Activated CD4-positive, alpha-beta T cell treated with anti-CD3 and anti-CD28 coated beads for 1 hour (primary cell): Measurements from ENCODE around the gene TEAD1.

Experiments used
- DNase-seq: peaks from one replicate; pipeline ENCODE4 v3.0.0-alpha.2; 2020

Gene TEAD1

DNA sequence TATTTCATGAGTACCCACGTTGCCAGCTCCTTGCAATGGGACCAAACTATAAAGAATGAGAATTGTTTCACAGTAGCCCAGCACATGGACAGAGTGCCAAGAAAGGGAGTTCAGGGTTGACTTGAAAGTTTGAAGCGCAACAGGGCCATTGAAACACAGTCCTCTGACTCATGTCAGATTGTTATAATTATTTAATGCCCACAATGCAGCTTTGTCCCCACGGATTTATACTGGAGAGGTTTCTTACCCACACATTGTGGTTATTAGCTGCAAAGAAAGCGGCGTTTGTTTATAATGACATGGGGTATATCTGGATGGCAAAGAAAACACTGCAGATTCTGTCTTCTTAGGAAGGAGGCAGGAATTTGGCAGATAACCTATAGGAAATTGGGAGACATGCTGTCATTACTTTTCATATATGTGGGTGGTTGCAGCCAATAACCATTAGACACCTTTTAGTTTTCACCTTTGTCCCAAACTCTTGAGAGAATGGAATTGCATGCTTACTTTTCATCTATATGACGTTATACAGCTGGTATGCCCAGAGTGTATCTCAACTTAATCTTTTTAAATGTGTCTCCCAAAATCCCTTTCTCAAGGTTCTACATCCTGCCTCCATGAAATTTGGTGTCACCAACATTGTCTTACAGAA is 143.6 kb downstream of the TEAD1 start:
- no peak for DNase-seq

DNA sequence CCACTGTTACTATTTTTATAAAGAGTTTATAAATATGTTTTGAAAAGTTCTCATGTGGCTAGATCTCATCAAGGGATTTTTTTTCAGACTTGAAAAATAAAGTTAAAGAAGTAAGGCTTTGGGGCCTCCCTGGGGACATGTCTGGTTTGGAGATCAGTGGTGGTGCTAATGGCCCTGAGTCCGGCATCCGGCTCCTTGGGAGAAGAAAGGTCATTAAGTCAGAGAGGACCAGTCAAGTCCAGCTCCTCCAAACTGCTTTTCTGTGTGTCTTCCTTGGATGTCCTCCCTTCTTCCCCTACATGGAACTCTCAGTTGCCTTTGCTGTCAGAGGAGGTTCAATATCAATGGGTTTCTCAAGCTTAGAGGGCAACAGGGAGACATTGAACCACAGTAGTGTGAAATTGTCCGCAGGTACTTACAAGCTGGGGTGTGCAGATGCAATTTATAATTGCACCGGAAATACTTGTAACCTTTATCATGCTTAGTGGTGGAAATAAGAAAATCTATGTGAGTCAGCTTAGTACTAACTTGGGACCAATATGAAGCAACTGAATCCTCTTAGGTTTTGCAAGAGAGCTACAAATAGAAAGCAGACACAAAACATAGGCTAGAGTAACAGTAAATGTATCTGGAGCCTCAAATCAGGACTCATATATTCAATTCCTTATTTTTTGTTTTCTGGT is 144.3 kb downstream of the TEAD1 start:
- no peak for DNase-seq

DNA sequence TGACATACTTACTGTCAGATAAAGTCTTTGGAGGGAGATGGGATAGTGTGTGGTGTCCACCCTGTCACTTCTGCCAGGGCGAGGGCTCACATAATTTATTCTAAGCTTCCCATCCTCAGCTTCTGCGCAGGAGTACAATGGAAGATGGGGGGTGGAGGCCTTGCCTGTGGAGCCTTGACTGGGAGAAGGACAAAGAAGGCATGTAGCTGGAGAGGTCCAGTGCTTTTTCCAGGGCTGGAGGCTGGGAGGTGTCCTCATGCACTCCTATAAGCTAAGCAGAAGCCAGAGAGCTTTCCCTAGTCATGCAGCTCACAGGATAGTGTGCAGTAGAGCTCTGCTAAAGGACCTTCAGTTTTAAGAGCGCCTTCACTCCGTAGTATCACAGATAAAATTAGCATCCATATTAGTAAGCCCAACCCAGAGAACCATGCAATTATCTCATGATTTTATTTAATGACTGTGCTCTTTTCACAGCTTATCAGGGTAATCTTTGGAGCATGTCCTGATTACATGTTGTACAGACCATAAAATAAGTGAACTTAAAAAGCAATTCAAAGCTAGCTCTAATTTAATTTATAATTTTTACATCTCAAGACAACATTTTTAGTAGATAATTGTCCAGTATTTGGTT is 148.3 kb downstream of the TEAD1 start:
- no peak for DNase-seq

DNA sequence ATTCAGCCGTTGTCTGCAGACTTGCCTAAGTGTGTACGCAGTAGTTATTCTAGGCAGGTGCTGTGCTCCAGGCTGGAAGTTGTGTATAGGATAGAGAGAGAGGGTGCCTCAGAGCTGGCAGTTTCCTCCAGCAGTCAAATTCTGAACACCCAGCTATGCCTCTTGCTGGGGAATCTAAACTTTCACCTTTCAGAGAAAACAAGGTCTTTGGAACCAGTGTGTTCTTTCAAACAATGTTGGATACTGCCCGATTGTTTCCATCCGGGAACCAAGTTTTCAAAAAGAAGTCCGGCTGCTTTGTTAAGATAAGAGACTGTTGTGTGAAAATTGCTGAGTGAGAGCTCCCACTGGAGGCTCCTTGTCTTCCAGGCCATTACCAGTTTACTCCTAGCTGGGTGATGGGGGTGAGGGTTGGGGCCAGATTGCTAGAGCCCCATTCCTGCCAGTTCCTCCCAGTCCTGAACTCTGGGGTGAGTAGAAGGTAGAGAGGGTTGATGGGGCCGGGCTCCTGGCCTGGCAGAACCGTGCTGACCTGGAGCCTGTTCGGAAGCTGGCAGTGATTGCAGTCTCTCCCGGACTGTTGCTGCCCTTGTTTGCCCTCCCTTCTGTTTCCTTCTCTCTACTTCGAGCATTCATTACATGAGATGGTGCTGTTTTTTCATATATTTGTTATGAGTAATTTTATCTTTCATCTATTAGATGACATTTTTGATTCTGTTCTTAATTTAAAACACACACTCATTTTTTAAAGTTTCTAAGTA is 150.2 kb downstream of the TEAD1 start:
- DNase-seq = no peak

DNA sequence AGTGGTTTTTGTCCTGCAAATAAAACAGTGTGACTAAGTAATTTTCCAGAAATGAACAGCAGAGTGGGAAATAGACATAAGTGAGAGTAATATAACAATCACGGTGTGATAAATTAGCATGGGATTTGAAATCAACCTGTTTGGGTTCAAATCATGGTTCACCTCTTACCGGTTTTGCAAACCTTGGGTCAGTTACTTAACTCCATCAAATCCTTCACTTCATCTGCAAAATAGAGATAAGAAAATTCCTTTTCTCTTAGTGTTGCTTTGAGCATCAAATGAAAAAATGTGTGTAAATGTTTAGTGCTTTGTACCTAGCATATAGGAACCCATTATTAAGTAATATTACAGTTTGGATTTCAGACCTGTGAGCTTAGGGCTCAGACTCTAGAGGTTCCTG is 152.2 kb downstream of the TEAD1 start:
- no peak for DNase-seq

DNA sequence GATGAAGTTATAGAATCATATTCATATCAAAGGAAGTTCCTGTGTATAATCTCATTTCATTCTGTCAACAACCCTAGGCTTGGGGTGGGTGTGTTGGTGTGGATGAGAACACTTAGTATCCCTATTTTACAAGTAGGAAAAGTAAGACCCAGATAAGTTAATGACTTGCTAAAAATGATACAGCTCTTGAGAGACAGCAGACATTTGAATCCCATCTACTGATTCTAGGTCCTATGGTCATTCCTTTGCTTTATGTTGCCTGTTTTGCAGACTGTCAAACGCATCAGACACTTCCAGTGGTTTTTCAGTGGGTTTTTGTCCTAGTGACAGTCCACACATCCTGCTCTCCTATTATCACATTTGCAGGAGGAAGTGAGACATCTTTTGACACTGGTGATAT is 153.1 kb downstream of the TEAD1 start:
- no peak for DNase-seq

DNA sequence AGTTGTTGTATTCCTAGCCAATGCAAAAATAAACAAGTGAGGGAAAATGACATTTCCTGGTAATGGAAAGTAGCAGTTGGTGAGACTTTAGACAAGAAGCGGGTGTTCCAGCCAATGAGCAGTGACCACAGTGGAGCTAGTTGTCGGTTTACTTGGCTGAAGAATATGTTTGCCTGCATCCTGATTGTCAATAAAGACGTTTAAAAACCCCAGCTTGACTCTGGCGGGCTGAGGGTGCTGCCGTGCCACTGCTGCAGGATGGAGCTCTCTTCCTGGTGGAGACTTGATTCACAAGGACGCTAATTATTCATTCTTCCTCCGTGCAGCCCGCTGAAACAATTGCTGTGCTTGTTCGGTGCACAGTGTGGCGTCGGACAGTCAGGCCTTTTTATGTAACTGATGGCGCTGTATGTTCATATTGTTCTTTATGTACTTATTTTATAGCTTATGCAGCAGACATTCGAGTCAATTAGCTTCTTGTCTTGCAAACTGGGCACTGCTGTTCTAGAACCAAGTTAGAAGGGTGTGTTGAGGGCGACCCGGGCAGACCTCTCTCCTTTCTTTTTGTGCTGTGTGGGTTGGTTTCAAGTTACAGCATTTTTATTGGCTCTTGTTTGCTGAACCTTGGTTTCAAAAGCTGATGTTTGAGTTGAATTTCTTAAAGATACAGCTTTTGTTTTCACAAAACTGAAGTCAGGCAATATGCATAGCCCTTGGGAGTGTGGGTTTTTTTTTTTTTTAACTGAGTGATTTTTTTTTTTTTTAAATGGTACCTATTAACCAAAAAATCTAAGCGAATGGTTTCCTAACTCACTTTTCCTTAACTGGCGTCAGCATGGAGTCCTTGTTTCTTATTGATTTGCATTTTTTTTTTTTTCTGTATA is 153.9 kb downstream of the TEAD1 start:
- no peak for DNase-seq

DNA sequence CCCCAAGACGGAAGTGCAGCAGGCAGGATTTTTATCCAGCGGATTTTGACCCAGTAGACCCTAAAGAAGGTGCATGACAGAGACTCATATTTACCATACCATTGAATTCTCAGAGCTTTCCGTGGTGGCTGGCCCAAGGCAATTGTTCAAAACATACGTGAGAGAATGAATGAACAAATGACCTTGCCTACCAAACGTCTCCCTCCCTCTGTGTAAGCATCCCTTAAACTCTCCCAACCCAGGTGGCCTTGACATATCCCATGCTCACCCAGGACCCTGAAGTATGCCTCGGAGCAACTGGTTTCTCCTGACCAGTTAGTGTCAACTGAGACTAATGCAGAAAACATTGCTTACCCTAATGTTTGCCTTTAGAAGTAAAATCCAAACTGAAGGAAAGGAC is 154.9 kb downstream of the TEAD1 start:
- DNase-seq = no peak

DNA sequence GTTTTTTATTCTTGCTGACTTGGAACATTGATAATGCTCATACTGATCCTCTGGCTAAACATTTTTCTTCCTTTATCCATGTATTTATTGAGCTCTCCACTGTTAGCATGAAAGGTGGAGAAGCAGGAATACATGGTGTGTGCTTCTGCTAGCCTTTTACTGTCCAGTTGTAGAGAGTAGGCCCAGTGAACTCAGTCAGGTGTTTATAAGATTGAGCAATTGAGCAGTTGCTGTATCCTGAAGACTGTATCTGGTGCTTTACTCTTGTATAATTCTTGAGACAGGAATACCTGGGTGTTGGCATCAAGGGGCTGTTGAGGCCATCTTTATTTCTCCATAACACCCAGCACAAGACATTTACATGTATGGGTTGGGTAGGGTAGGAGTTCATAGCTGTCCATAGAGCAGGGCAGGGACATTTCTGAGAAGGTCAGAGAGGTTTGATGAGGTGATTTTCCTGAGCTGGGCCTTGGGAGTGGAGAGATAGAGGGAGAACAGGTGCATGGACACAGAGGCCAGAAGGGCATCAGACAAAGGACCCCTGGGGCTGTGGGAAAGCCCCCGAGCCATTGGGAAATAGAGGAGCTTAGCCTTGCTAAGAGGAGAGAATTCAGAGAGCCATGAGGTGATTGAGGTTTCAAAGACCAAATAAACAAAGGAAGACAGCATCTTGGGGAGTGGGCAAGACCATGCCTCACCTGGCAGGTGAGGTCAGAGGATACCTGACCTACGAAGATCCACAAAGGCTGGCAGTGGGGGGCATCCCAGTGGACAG is 155.5 kb downstream of the TEAD1 start:
- DNase-seq = no peak

DNA sequence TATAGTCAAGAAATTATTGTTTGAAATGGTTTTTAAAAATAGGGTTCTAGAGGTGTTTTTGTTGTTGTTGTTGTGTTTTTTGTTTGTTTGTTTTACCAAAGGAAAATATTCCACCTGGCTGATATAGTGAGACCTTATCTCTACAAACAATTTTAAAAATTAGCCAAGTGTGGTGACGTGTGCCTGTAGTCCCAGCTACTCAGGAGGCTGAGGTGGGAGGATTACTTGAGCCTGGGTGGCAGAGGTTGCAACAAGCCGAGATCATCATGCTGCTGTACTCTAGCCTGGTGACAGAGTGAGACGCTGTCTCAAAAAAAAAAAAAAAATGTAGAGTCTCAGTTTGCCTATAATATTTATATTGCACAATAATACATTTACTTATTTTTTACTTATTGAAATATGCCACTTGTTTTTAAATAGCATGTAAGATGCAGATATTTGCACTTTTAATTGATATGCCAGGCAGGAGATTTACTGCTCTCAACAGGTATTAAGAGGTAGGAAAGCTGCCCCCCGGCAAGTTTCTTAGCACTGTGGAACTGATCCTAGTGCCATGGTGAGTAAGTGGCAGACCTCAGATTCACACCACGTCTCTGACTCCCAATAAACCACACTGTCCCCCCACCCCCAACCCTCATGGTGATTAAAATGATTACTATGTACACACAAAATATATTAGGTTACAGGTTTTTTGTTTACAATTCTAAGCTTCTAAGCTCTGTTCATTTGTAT is 157.4 kb downstream of the TEAD1 start:
- DNase-seq = no peak

DNA sequence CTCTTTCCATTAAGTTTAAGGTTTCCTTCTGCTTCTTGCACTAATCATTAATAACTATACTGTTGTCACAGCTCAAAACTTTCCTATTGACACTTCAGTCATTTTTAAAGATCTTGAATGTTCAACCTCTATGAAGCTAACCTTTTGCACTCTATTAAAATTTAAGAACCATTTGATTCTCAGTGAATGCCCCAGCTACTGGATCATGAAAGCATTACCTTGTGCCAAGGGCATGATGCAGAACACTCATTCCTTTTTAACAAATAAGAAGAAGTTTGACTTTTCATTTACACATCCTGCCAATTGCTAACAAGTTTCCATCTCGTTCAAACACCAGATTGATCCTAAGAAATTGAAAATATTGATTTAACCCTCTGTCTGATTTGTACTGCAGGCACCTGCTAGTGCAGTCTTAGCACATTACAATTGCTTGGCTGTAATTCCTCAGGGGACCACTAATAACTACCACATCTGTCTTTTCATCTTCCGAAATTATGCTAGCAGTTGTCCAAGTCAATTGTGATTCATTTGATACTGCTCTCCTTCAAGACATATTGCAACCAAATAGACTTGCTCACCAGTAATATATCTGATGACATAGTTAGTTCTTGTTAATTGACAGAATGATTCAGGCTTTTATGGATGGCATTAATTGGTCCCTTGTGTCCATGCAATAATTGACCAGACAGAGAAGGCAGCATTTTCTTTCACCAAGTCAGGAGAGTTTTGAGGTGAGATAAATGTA is 158.4 kb downstream of the TEAD1 start:
- no peak for DNase-seq

DNA sequence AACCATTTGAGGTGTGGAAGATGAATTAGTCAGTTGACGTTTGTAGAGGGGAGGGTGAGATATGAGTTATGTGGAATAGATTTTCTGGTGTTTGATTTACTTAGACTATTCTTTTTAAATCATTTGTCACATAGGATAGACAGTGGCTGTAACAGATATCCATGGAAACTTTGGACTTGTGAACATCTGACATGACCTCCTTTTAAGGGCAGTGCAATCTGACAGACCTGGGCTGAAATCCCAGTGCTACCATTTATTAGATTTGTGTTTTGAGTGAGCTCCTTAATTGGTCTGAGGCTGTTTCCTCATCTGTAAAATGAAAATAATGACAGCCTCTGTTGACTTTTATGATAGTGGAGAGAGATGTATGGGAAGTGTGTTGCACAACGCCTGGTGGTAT is 159.9 kb downstream of the TEAD1 start:
- DNase-seq = no peak

DNA sequence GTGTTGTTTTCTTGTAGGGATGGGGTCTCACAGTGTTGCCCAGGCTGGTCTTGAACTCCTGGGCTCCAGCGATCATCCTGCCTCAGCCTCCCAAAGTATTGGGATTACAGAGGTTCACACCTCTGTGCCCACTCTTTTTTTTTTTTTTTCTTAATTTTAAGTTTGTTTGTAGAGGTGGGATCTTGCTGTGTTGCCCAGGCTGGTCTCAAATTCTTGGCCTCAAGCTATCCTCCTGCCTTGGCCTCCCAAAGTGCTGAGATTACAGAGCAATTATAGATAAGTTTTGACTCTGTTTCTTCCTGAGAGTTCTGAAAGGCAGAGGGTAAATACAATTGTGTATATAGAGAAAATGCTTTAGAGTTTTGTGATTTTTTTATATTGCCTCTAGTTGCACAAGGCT is 160.4 kb downstream of the TEAD1 start:
- no peak for DNase-seq

DNA sequence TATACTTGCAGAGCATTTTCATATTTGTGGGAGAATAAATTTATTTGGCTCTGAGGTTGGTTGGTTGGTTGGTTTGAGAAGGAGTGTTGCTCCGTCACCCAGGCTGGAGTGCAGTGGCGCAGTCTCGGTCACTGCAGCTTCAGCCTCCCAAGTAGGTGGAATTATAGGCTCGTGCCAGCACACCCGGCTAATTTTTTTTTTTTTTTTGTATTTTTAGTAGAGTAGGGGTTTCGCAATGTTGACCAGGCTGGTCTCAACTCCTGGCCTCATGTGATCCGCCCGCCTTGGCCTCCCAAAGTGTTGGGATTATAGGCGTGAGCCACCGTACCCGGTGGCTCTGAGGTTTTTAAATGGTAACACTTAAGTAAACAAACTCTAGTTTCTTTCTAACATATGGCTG is 161.1 kb downstream of the TEAD1 start:
- no peak for DNase-seq

DNA sequence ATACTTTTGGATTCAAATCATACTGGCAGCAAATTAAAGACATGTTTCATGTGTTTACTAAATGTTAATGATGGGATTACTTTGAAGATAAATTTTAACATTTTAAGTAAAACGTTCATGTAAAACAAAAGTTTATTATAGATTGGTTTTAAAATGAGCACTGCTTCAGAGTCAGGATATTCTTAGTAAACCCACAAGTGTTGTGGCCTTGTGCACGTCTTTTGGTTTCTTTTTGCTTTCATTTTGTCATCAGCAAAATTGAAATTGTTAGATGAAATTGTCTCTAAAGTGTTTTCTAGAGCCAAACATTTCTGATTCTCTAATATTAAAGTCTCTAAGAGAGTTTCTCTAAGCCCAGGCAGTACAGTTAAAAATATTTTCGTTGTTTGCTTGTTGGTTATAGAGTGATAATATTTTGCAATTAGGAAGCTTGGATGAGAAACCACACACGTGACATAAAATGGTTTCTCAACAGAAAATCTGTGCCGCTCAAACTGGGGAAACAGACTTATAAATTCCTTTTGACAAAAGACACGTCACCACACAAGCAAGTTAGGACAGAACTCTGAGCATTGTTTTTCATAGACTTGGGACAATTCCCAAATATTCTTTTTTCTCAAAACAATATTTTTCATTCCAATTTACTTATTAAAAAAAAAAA is 164.4 kb downstream of the TEAD1 start:
- DNase-seq = no peak

DNA sequence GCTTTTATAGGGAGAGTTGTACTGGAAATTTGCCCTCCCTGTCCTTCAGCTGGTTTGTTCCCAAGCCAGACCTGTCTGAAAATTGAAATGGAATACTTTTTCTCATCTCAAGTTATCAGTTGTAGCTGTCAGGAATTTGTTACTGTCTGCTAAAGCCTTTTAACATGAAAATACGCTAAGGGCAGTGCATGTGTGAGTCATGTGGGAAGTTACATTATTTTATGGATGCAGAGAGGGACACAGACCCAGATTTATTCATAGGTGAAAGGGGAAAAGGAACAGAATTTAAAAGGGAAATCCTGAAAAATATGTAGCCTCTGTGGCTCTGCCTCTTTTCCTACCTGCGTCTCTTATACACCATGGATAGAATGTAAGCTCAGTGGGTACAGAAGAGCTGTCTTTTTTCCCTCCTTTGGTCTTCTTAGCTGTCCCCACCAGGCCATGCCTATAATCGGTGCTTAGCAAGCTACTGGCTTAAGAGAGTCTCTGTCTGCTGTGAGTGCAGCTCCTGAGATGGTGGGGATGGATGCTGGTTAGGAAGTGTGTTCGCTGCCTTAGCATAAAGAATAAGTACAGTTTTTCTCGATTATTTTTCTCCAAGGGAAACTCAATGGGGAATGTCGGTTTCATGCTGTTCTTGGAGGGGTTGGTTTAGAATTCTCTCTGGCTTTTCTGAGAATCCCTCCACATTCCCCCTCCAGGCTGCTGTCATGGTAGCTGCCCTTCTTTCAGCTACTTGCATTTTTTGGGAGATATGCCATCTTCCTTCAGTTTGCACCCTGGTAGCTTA is 166.8 kb downstream of the TEAD1 start:
- DNase-seq = no peak

DNA sequence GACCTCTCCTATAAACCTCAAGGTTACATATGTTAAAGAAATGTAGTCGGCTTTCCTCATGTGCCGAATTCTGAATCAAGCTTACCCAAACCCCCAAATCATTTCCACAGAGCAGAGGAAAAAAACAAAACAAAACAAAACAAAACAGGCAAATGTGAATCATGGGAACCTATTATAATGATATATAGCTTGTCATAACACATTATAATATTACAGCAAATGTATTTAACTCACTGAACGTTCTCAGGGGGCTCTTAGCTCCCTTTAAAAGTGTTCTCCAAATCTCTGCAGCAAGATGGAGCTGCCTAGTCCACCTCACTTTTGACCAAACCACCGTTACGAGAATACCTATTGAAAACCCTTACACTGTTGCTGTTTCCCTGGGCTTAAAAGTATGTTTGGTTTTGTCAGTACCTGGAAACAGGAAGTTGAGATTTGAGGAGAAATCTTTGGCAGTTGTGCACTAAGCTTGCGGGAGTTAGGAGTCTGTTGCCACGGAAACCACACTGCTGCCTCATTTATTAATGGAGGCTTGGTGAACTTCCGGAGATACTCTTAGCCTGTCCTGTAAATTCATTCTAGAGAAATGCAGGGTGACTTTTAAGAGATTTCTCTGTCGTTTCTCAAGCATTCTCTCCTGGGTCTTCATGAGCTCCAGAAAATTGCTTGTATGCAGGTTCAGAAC is 167.9 kb downstream of the TEAD1 start:
- no peak for DNase-seq

DNA sequence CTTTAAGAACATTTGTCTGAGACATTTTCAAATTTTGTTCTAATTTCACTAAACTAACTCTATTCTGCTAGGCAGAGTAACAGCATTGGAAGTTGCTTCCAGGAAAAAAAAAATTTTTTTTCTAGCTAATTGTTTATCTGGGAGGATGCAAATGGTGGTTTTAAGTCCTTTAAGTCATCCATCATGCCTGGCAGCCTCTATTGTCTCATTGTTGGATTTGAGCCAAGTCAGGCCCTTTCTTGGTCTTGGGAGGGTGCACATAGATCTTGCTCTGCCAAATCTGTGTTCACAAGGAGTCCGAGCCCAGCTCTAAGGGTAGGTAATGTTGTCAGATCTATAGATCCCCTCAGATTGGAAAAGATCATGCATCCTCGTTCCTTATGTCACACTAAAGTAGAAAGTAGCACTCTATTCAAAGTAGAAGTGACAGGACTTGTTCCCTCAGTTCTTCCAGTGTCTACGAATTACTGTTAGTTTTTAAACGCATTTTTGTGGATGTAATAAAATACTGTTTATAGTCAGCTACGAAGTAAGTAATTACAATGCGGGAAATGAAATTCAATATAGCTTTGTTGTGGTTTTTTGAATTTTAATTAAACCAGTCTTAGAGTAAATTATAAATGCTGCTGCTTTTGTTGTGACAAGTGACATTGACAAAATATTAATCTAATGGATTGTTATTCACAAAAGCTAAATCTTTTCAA is 168.9 kb downstream of the TEAD1 start:
- no peak for DNase-seq
